Measurements from ENCODE around the gene CLSTN3. TPM values are rescaled to one million over a fixed set of nuclear protein-coding genes. Genes with fewer than 3 reads are reported as not detected.

CLSTN3 gene
- total and polyA plus RNA-seq, 10 of the 15 experiments (the other 5 are each of a cell fraction or from before 2014, with no cell fraction given): 0.09 to 35.9 (median 11.3) TPM

GRCh38 chr12:7207866-7208625 is 77.9 kb downstream of the CLSTN3 start:
- Histone ChIP-seq H3K4me2 (ENCODE audit: control insufficient read depth, insufficient read depth) (no peak overlapping the region), H3K4me3 (no peak overlapping the region), H3K79me2 (ENCODE audit: control insufficient read depth, insufficient read depth, low read length) (no peaks in the 10 kb centered on the region), H3K9ac (ENCODE audit: control insufficient read depth, insufficient read depth, low read length) (no peak overlapping the region), H3K9me3 (replicated peaks; ENCODE audit: control insufficient read depth, insufficient read depth, low read length) (peaks cover 2% of the 10 kb centered on the region; the same call in 2 of the 3 replicates), H4K20me1 (ENCODE audit: control insufficient read depth, insufficient read depth) (no peaks in the 10 kb centered on the region), H3K4me1 (ENCODE audit: control insufficient read depth, insufficient read depth, low read length) (no peaks in the 10 kb centered on the region), H3K36me3 (ENCODE audit: control insufficient read depth in 2 of 2, insufficient read depth in 2 of 2, low read length in 1 of 2) (peaks cover 14 to 28% of the 10 kb centered on the region in 2 experiments), H2AFZ (ENCODE audit: control insufficient read depth, low read depth, low read length) (no peak overlapping the region), H3K27ac (ENCODE audit: control insufficient read depth, insufficient read depth) (no peak overlapping the region), H3K27me3 (replicated peaks in 1 of 2; ENCODE audit: control insufficient read depth in 2 of 2, insufficient read depth in 2 of 2, low read length in 1 of 2) (no peaks in the 10 kb centered on the region)
- WGBS (ENCODE audit: insufficient coverage, insufficient replicate concordance, low lambda C conversion rate, missing lambda C conversion rate): 97% methylated on average over 10 of the region's 10 CpGs
- SMC1A ChIA-PET (ENCODE audit: uncharacterized antibody, unreplicated experiment): no interaction called here
- CTCF ChIA-PET: interaction anchor here (0.6 to 1.4 kb wide), 2 partner anchors 12 to 1019 kb away, joined by 3 read pairs; partner anchors contain the start of gene FAM90A1
- POLR2A ChIA-PET: no interaction called here
- no peak for ATAC-seq
- in situ Hi-C loops (cut with MboI): no loop called here
- intact Hi-C loops (cut with micrococcal nuclease; ENCODE audit: unreplicated experiment): no loop called here
- RAD21 ChIA-PET (ENCODE audit: unreplicated experiment): no interaction called here
- DNase-seq (ENCODE audit: low read depth, low spot score): no peak
- FAIRE-seq: no peak
- no TSS peak for BruUV-seq (replicated peaks)
- no peak for TF ChIP-seq MTA2 (IDR thresholded peaks at IDR 0.05; ENCODE audit: low read depth)
- no peak for TF ChIP-seq POU2F2 (IDR thresholded peaks at IDR 0.05; ENCODE audit: borderline replicate concordance, low read depth, low read length)
- no peak for TF ChIP-seq MLLT1 (IDR thresholded peaks at IDR 0.05)
- no peak for TF ChIP-seq CEBPZ (IDR thresholded peaks at IDR 0.05; ENCODE audit: low read depth, low read length)
- TF ChIP-seq POLR2A (IDR thresholded peaks at IDR 0.05; ENCODE audit: low read depth, low read length): no peak
- TF ChIP-seq NRF1 (conservative IDR thresholded peaks at IDR 0.05; ENCODE audit: low read depth, low read length): no peak
- TF ChIP-seq YY1 (IDR thresholded peaks at IDR 0.05; ENCODE audit: low read depth, low read length): no peak
- no peak for TF ChIP-seq MEF2A (IDR thresholded peaks at IDR 0.05; ENCODE audit: insufficient read depth, low read depth, low read length)
- no peak for TF ChIP-seq JUND (IDR thresholded peaks at IDR 0.05; ENCODE audit: low read depth, low read length)
- no peak for TF ChIP-seq NFXL1 (IDR thresholded peaks at IDR 0.05; ENCODE audit: borderline replicate concordance)
- TF ChIP-seq SIX5 (IDR thresholded peaks at IDR 0.05; ENCODE audit: low read depth, low read length, severe bottlenecking): no peak
- no peak for TF ChIP-seq SREBF1 (IDR thresholded peaks at IDR 0.05; ENCODE audit: low read length)
